NCI-H1105 treated with DMSO at 0.1 percent for 48 hours (cell line): ENCODE data around the gene SH2D1B.
A peak's percentile ranks its signal among the peaks of the same experiment; 100 is the strongest.
"Not testable (repeated sequence)": the region's sequence is repeated elsewhere in the genome, so short reads cannot be mapped to it uniquely, and the experiment has no call there.

Source experiments
- DNase-seq: peaks from one replicate; lab custom pipeline; 2025; lab: John Stamatoyannopoulos, UW

SH2D1B gene

GRCh38 chr1:162361349-162361748, 50.6 kb downstream of the SH2D1B start:
- no peak for DNase-seq

DNA sequence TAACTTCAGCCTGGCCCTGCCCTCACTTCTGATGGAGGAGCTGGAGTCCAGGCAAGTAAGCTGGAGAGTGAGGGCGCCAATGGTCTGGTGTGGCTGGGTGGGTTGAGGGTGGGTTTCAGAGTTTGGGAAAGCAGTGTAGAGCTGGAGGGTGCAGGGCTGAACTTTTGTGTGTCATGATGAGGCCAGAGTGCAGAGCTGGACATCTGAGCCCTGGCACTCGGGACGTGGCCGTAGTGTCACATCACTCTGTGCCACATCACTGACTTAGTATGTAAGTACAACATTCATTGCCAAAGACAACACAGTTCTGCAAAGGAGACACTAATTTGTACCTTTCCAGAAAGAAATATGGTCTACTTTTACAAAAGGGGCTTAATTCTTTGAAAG, 51.1 kb downstream of the SH2D1B start:
- DNase-seq, result no peak

GRCh38 chr1:162360237-162360873, 51.6 kb downstream of the SH2D1B start:
- no peak for DNase-seq

DNA sequence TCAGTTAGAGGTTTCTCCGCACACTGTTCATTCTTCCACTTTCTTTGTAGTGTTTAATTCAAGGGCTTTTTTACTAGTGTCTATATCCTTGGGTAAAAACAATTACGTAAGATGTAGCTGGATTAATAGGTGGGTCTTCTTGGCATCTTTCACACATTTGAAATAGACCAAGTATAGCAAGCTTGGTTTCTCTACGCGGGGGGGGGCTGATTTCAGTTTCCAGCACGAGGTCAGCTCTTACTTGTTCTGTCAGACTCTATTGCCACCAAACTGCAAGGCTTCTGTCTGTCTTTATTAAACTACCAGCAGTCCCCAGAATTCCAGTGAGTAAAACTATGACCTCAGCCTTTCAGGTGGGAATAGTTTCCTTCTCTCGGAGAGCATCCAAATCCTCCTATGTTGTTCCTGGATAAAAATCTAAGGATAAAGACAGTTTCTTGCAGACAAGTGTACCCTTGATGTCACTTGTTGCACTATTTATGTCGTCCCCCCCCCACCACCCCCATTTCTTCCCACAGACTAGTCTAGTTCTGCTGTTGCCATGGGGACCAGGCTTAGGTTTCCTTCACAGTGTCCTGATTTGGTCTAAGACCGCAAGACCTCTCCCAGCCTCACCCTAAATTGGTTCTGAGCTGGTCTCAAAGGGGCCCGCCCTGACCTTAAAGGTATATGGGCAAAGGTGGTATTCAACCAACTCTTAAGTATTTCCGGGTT, 52.3 kb downstream of the SH2D1B start:
- DNase-seq, result no peak

DNA sequence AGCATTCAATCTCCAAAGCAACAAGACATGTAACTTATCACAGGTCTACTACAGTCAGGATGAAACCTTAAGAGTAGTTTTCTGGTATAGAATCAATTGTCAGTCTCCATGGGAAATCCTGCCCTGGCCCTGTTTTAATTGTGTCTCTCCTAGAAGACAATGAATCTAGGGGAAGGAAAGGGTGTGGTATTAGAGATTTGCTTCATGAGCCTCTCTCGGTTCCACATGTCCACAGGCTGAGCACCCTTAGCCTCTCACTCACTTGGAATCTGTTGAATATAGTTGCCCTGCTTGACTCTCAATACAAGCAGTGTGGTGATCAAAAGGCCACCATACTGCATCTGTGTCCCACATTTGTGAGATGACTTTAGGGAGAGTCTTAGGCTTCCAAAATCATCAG, 53.0 kb downstream of the SH2D1B start:
- DNase-seq, result no peak

- peak; percentile 33 for DNase-seq
Measured at GRCh38 chr1:162357681-162358266, 54.2 kb downstream of the SH2D1B start.

GRCh38 chr1:162353702-162354101, 58.2 kb downstream of the SH2D1B start:
- no peak for DNase-seq

GRCh38 chr1:162353078-162353477, 58.9 kb downstream of the SH2D1B start:
- no peak for DNase-seq

DNA sequence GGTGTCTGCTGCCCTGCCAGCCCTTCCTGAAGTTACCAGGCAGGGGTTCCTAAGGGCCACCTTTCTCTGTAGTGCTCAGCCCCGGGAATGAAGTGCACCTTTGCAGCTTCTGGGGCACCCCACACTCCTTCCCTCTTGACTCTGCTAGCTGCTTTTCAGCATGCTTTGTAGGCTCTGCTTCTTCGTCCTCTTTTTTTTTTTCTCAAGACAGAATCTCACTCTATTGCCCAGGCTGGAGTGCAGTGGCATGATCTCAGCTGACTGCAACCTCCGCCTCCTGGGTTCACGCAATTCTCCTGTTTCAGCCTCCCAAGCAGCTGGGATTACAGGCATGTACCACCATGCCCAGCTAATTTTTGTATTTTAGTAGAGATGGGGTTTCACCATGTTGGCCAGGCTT, 60.1 kb downstream of the SH2D1B start:
- not testable (repeated sequence) for DNase-seq

- no peak for DNase-seq
Measured at GRCh38 chr1:162351246-162351842, 60.6 kb downstream of the SH2D1B start.

GRCh38 chr1:162349635-162350330, 62.2 kb downstream of the SH2D1B start:
- DNase-seq, result no peak

DNA sequence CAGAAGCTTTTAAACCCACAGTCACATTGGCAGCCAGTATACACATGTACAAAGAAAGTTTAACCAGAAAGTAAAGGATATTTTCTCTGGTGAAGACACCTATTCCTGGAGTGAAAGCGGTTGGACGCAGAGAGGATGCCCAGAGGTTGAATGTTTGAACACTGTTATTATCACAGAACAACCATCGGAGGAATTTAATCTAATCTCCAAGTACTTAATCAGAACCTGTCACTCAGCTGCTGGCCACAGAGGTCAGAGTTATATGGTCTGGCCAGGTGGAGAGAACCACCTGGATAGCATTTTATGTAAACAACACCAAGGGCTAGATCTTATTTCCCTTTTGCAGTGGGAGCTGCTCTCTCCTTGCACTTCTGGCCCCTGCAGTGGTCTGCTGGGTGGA, 64.7 kb downstream of the SH2D1B start:
- no peak for DNase-seq
